Activated CD8-positive, alpha-beta memory T cell treated with anti-CD3 and anti-CD28 coated beads for 24 hours (primary cell): ENCODE measurements around the gene TAGLN2.

ENCODE experiments used
- DNase-seq: peaks from one replicate; pipeline ENCODE4 v3.0.0-alpha.2; 2020

Gene TAGLN2

GRCh38 chr1:159924791-159925718 lies at the start of gene TAGLN2:
Gene TAGLN2 (minus strand): TSS chr1:159925507. CDS start chr1:159920509, 4,998 bp downstream.
- peak; percentile 97 for DNase-seq

- no peak for DNase-seq
Observed at GRCh38 chr1:159974350-159974965, 49.2 kb upstream of the TAGLN2 start.

- no peak for DNase-seq
Observed at GRCh38 chr1:159973350-159973940, 48.1 kb upstream of the TAGLN2 start.

- DNase-seq: no peak
Observed at GRCh38 chr1:159972443-159973205, 47.3 kb upstream of the TAGLN2 start.

GRCh38 chr1:159970932-159971342 lies 45.6 kb upstream of the TAGLN2 start:
- DNase-seq: no peak

GRCh38 chr1:159968901-159969300 lies 43.6 kb upstream of the TAGLN2 start:
- no peak for DNase-seq

- no peak for DNase-seq
Observed at GRCh38 chr1:159965263-159965662, 40.0 kb upstream of the TAGLN2 start.

GRCh38 chr1:159964144-159964543 lies 38.8 kb upstream of the TAGLN2 start:
- no peak for DNase-seq

- DNase-seq: no peak
Observed at GRCh38 chr1:159962176-159962575, 36.9 kb upstream of the TAGLN2 start.

- no peak for DNase-seq
Observed at GRCh38 chr1:159961636-159962035, 36.3 kb upstream of the TAGLN2 start.

- DNase-seq: no peak
Observed at GRCh38 chr1:159960721-159961381, 35.5 kb upstream of the TAGLN2 start.

GRCh38 chr1:159959451-159959850 lies 34.1 kb upstream of the TAGLN2 start:
- DNase-seq: no peak

- no peak for DNase-seq
Observed at GRCh38 chr1:159958719-159959380, 33.5 kb upstream of the TAGLN2 start.

- no peak for DNase-seq
Observed at GRCh38 chr1:159957824-159958268, 32.5 kb upstream of the TAGLN2 start.

- no peak for DNase-seq
Observed at GRCh38 chr1:159955456-159955855, 30.1 kb upstream of the TAGLN2 start.

- DNase-seq: peak; percentile 40
Observed at GRCh38 chr1:159953536-159954515, 28.5 kb upstream of the TAGLN2 start, which contains the start of gene SLAMF9. Gene SLAMF9 (minus strand): TSS chr1:159954237. CDS start chr1:159954137, 100 bp downstream.

- peak; percentile 24 for DNase-seq
Observed at GRCh38 chr1:159952932-159953331, 27.6 kb upstream of the TAGLN2 start.

- DNase-seq: peak; percentile 37
Observed at GRCh38 chr1:159951551-159951950, 26.2 kb upstream of the TAGLN2 start.

- DNase-seq: peak; percentile 21
Observed at GRCh38 chr1:159951016-159951415, 25.7 kb upstream of the TAGLN2 start.

GRCh38 chr1:159949981-159950381 lies 24.7 kb upstream of the TAGLN2 start:
- no peak for DNase-seq
